B cell (primary cell): ENCODE results near the gene GPR152. TPM values are rescaled to one million over a fixed set of nuclear protein-coding genes. Genes with fewer than 3 reads are reported as not detected.

Source experiments
- ATAC-seq: fragments of 200-7000 bp; cut with Tn5 transposase; one replicate; pipeline ENCODE4 v1.10.0; 2021; ENCODE audit warnings: low read depth, mild to moderate bottlenecking, moderate number of reproducible peaks, moderate library complexity
- CTCF ChIA-PET: fragments of 350-600 bp; sonication (Branson Sonifier 250); formaldehyde crosslinking; loops from one replicate; lab custom pipeline; 2021; ENCODE audit warnings: antibody characterized with exemption, inconsistent platforms; lab: Charles Lee
- POLR2A ChIA-PET: fragments of 350-600 bp; sonication (Branson Sonifier 250); formaldehyde crosslinking; loops from one replicate; lab custom pipeline; 2021; ENCODE audit warnings: antibody characterized with exemption; lab: Charles Lee
- DNase-seq: peaks from one replicate; pipeline ENCODE4 v3.0.0; 2013
- H2AFZ ChIP-seq: 2 replicates; pipeline ENCODE4 v1.6.1; 2012; ENCODE audit warnings: mild to moderate bottlenecking, low read depth, low read length; ENCODE audit not compliant: insufficient read depth, poor library complexity, severe bottlenecking
- H3K27ac ChIP-seq, 2 donors: 1 replicate in 1 of 2; 2 replicates in 1 of 2; pipeline ENCODE4 v1.5.1; 2012 to 2013; ENCODE audit warnings: low read length in 2 of 2, mild to moderate bottlenecking in 2 of 2, moderate library complexity in 1 of 2
- H3K27me3 ChIP-seq, 4 experiments: fragments of 200-600 bp in 1 of 4; sonication (generic) in 1 of 4; replicated peaks in 1 of 4; 1 replicate in 2 of 4; 2 replicates in 2 of 4; pipeline versions ENCODE4 v1.6.1 to v1.7.0; 2013 to 2016; ENCODE audit warnings: low read length in 3 of 4, mild to moderate bottlenecking in 2 of 4, mixed read lengths in 1 of 4, moderate library complexity in 1 of 4; ENCODE audit not compliant: insufficient read depth in 4 of 4, control insufficient read depth in 3 of 4; ENCODE audit errors: control extremely low read depth in 1 of 4
- H3K36me3 ChIP-seq, 2 experiments: replicated peaks in 1 of 2; 1 replicate in 1 of 2; 2 replicates in 1 of 2; pipeline versions ENCODE4 v1.6.1 to v1.7.1; 2013; ENCODE audit warnings: low read length in 1 of 2; ENCODE audit not compliant: insufficient read depth in 2 of 2, control insufficient read depth in 1 of 2; ENCODE audit errors: control extremely low read depth in 1 of 2, extremely low read depth in 1 of 2
- H3K4me1 ChIP-seq, 2 donors: fragments of 200-600 bp in 1 of 2; sonication (generic) in 1 of 2; 1 replicate in 1 of 2; 2 replicates in 1 of 2; pipeline versions ENCODE4 v1.5.1 to v1.6.1; 2013 to 2017; ENCODE audit warnings: low read length in 2 of 2; ENCODE audit not compliant: control insufficient read depth in 2 of 2, insufficient read depth in 2 of 2
- H3K4me2 ChIP-seq: replicated peaks from 2 replicates; pipeline ENCODE3; 2012; ENCODE audit warnings: mild to moderate bottlenecking, low read depth, low read length; ENCODE audit not compliant: poor library complexity, severe bottlenecking
- H3K4me3 ChIP-seq, 5 experiments: fragments of 200-600 bp in 1 of 5; sonication (generic) in 1 of 5; 1 replicate in 3 of 5; 2 replicates in 2 of 5; pipeline versions ENCODE4 v1.5.1 to v1.7.0; 2011 to 2016; ENCODE audit warnings: low read length in 4 of 5, mild to moderate bottlenecking in 4 of 5, low read depth in 2 of 5, control low read depth in 1 of 5, moderate library complexity in 1 of 5; ENCODE audit not compliant: insufficient read depth in 1 of 5; ENCODE audit errors: control extremely low read depth in 1 of 5, extremely low read depth in 1 of 5
- H3K79me2 ChIP-seq: fragments of 200-600 bp; sonication (generic); one replicate; pipeline ENCODE4 v1.6.0; 2016; ENCODE audit warnings: low read length; ENCODE audit not compliant: control insufficient read depth, insufficient read depth
- H3K9ac ChIP-seq: fragments of 200-600 bp; sonication (generic); 2 replicates; pipeline ENCODE4 v1.6.1; 2017; ENCODE audit warnings: mild to moderate bottlenecking, low read length, moderate library complexity
- H3K9me3 ChIP-seq, 3 donors: one replicate each; pipeline versions ENCODE4 v1.6.1 to v1.7.1; 2013; ENCODE audit warnings: low read length in 2 of 3; ENCODE audit not compliant: control insufficient read depth in 2 of 3, insufficient read depth in 1 of 3; ENCODE audit errors: control extremely low read depth in 1 of 3
- H4K20me1 ChIP-seq: 2 replicates; pipeline ENCODE4 v1.6.0; 2012; ENCODE audit warnings: mild to moderate bottlenecking, low read length; ENCODE audit not compliant: insufficient read depth, control insufficient read depth, poor library complexity, severe bottlenecking
- H3K27ac Mint-ChIP-seq: one replicate; pipeline ENCODE4 v1.8.0; 2021; ENCODE audit warnings: mixed read lengths
- H3K27me3 Mint-ChIP-seq: one replicate; pipeline ENCODE4 v1.8.0; 2021; ENCODE audit warnings: mixed read lengths
- H3K4me1 Mint-ChIP-seq: one replicate; pipeline ENCODE4 v1.8.0; 2021; ENCODE audit warnings: mixed read lengths
- H3K4me3 Mint-ChIP-seq: one replicate; pipeline ENCODE4 v1.8.0; 2021; ENCODE audit warnings: mixed read lengths
- H3K9me3 Mint-ChIP-seq: one replicate; pipeline ENCODE4 v1.8.0; 2022; ENCODE audit warnings: mixed read lengths; ENCODE audit not compliant: insufficient read depth
- CTCF ChIP-seq: fragments of 200-600 bp; IDR thresholded peaks from one replicate; pipeline ENCODE4 v1.8.0; 2022; ENCODE audit warnings: antibody characterized with exemption, mild to moderate bottlenecking
- EZH2 ChIP-seq: IDR thresholded peaks from 2 replicates; pipeline ENCODE4 v1.6.1; 2012; ENCODE audit warnings: borderline replicate concordance, low read depth, mild to moderate bottlenecking, moderate library complexity, low read length; ENCODE audit not compliant: insufficient read depth, poor library complexity, severe bottlenecking
- WGBS: methylation state at CpG from one replicate; pipeline ENCODE4 v1.1.5; 2013; ENCODE audit warnings: missing lambda C conversion rate; ENCODE audit not compliant: insufficient coverage; 5-methylcytosine and 5-hydroxymethylcytosine counted together
- intact Hi-C: fragments of 100-400 bp; cut with micrococcal nuclease; formaldehyde crosslinking; loops from one replicate; pipeline ENCODE4 v1.10.0; 2022
- polyA plus RNA-seq: library from polyadenylated mRNA; depleted of rRNA; stranded (reverse); fragments of >200 nt; gene quantifications from 2 replicates; pipeline ENCODE4 v1.2.3, GENCODE V29; 2012
- total RNA-seq, 2 donors: library from RNA; stranded (reverse); fragments of 120-200 nt in 1 of 2; gene quantifications; 1 replicate in 1 of 2; 2 replicates in 1 of 2; pipeline versions ENCODE4 v1.2.3 to v1.2.4, GENCODE V29; 2013 to 2022

Gene GPR152
- total and polyA plus RNA-seq, 2 donors (not counting 1 experiment from before 2014, with no cell fraction given): 0.24 TPM; not detected in 1

GRCh38 chr11:67445515-67445914 lies 7.0 kb downstream of the GPR152 start:
- no peaks in the 10 kb centered on the region for H3K9me3 Mint-ChIP-seq
- H3K4me3 ChIP-seq: no peak overlapping the region
- 100% methylated on average over 1 of the region's 5 CpGs for WGBS
- H3K27me3 Mint-ChIP-seq: no peaks in the 10 kb centered on the region
- no peaks in the 10 kb centered on the region for H3K9me3 ChIP-seq
- H3K27ac Mint-ChIP-seq: peak overlapping the region; percentile 96
- H2AFZ ChIP-seq: no peak overlapping the region
- DNase-seq (no peak), ATAC-seq (no peak)
- H3K4me1 Mint-ChIP-seq: peaks cover 85% of the 10 kb centered on the region
- no peaks in the 10 kb centered on the region for H3K27me3 ChIP-seq
- peak overlapping the region; percentile 99 for H3K4me2 ChIP-seq
- peaks cover 76 to 93% of the 10 kb centered on the region in 2 donors for H3K4me1 ChIP-seq
- H4K20me1 ChIP-seq: no peaks in the 10 kb centered on the region
- H3K36me3 ChIP-seq: no peaks in the 10 kb centered on the region
- ChIA-PET CTCF (interaction anchor here (6.8 kb wide), 1 partner anchor 14 kb away, joined by 43 read pairs; no protein-coding TSS in a partner anchor), POLR2A (interaction anchor here (0.8 to 9.6 kb wide), 6 partner anchors 9 to 26 kb away, joined by 4 to 110 read pairs (median 10); partner anchors contain the start of genes CABP4, PTPRCAP and TMEM134)
- intact Hi-C loops: no loop called here
- H3K27ac ChIP-seq: peak overlapping the region; percentile 81 to 88
- peak overlapping the region; percentile 87 for H3K4me3 Mint-ChIP-seq
- peaks cover 18% of the 10 kb centered on the region for H3K79me2 ChIP-seq
- peak overlapping the region; percentile 52 for H3K9ac ChIP-seq
- TF ChIP-seq CTCF (no peak), EZH2 (no peak)
